ENCODE results near the gene WDR83.

DNA sequence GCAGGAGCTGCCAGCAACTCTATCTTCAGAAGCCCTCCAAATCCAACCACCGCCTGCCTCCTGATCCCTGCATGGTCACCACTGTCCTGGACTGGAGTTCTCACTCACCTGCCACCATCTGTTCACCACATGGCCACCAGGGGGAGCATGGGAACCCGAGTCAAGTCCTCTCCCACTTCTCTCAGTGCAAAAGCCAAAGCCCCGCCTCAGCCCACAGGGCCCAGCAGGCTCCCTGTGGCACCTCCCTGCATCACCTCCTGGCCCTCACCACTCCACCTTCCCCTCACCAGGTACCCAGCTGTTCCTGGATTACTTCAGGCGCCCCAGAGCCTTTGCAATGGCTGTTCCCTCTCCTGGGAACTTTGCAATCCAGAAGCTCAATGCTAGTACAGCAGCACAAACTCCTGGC lies 9.8 kb downstream of the WDR83 start:
- TF ChIP-seq, protein P1, sequence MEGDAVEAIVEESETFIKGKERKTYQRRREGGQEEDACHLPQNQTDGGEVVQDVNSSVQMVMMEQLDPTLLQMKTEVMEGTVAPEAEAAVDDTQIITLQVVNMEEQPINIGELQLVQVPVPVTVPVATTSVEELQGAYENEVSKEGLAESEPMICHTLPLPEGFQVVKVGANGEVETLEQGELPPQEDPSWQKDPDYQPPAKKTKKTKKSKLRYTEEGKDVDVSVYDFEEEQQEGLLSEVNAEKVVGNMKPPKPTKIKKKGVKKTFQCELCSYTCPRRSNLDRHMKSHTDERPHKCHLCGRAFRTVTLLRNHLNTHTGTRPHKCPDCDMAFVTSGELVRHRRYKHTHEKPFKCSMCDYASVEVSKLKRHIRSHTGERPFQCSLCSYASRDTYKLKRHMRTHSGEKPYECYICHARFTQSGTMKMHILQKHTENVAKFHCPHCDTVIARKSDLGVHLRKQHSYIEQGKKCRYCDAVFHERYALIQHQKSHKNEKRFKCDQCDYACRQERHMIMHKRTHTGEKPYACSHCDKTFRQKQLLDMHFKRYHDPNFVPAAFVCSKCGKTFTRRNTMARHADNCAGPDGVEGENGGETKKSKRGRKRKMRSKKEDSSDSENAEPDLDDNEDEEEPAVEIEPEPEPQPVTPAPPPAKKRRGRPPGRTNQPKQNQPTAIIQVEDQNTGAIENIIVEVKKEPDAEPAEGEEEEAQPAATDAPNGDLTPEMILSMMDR (IDR thresholded peaks at IDR 0.05): peak; percentile 69 to 73 (median 72)
- TF ChIP-seq POLR2A (IDR thresholded peaks at IDR 0.05): no peak

Data from uterus (tissue), 2 donors.